CD1c-positive myeloid dendritic cell (primary cell): ENCODE data around the gene TNFAIP8L1.

Source experiments
- DNase-seq: peaks from one replicate; pipeline ENCODE4 v3.0.0-alpha.2; 2016; ENCODE audit errors: extremely low spot score

TNFAIP8L1 gene

DNA sequence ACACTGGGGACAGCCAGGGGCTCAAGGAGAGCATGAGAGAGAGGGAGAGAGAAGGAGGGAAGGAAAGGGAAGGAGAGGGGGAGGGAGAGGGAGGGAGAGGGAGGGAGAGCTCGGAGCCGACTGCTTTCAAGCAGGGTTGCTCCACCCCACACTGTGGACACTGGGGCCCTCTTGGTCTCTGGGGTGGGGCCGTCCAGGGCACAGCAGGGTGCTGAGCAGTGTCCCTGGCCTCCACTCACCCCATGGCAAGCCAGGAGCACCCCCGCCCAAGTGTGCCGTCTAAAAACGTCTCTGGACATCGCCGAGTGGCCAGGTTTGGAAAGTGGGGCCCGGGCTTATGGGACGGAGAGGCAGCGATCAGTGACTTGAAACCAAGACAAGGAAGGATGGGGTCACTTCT, 63.4 kb downstream of the TNFAIP8L1 start:
- no peak for DNase-seq

DNA sequence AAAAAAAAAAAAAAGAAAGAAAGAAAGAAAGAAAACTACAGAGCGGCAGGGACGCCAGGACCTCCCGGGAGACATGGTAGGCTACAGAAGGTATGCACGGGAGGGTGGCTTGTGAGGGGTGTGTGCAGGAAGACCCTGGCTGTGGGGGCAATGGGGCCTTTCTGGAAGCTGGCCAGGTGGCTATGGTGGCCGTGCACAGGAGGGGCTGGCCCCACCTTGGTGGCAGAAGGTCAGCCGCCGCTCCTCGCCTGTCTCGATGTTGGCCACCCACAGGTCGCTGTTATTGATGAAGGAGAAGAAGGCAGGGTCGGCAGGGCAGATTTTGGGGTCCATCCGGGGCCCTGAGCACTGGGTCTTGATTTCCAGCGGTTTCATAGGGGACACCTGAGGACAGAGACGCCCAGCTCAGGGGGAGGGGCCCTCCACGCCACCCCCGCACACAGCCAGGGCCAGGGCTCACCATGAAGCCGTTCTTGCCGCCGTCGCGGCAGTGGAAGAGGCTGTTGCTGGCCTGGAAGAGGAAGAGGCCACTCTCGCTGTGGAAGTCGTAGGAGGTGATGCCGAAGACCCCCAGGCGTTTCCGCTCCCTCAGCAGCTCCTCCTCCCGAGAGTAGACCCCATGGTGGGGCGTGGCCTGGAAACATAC, 64.5 kb downstream of the TNFAIP8L1 start:
- DNase-seq, result no peak

DNA sequence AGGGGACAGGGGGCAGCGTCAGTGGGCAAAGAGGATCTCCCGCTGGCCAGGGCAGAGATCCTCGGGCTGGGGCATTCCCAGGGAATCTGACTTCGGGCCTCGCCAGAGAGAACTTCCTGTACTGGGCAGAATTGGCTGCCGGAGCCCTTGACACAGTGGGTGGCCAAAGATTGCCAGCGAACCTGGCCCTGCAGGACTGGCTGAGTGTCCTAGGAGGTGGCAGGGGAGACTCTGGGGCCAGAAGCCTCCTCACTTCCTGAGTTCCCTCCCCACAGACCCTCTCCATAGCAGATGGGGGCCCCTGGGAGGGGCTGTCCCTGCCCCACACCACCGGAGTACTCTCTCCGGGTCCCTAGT, 65.0 kb downstream of the TNFAIP8L1 start:
- no peak for DNase-seq
